HG03378 (cell line): ENCODE results near the gene RASGRF1.
A peak's percentile ranks its signal among the peaks of the same experiment; 100 is the strongest.

Experiments used
- ATAC-seq: cut with Tn5 transposase; IDR thresholded peaks from one replicate; pipeline ENCODE4 v1.9.1; 2021; ENCODE audit warnings: mild to moderate bottlenecking, moderate library complexity; ENCODE audit not compliant: unreplicated experiment

RASGRF1 gene

DNA sequence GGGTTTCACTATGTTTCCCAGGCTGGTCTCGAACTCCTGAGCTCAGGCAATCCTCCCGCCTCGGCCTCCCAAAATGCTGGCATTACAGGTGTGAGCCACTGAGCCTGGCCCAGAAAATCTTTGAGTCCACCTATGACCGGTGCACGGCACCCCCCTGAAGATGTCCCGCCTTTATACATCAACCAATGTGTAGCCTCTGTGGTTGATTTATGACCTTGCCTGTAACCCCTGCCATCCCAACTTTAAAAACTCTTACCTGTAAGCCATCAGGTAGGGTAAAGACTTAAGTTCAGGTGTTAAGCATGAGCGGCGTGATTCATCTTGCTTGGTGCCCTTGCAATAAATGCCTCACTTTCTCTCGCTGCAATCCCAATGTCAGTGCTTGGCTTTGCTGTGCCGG lies 131.2 kb downstream of the RASGRF1 start:
- ATAC-seq, result no peak

DNA sequence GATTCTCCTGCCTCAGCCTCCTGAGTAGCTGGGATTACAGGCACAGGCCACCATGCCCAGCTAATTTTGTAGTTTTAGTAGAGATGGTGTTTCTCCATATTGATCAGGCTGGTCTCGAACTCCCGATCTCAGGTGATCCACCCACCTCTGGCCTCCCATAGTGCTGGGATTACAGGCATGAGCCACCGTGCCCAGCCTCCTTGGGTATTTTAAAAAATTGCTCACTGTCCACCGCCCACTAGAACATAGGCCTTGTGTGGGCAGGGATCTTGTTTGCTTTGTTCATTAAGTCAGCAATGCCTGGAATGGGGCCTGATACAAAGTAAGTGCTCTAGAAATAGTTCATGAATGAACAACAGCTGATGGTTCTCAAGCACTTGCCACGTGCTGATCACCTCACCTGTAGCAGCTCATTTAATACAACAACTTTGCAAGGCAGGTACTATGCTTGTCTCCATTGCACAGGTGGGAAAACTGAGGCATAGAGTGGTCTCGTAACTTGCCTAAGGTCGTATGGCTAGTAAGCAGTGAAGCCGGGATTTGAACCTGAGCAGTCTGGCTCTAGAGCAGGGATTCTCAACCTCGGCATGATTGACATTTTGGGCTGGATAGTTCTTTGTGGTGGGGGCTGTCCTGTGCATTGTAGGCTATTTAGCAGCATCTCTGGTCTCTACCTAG lies 133.0 kb downstream of the RASGRF1 start:
- ATAC-seq, result no peak

DNA sequence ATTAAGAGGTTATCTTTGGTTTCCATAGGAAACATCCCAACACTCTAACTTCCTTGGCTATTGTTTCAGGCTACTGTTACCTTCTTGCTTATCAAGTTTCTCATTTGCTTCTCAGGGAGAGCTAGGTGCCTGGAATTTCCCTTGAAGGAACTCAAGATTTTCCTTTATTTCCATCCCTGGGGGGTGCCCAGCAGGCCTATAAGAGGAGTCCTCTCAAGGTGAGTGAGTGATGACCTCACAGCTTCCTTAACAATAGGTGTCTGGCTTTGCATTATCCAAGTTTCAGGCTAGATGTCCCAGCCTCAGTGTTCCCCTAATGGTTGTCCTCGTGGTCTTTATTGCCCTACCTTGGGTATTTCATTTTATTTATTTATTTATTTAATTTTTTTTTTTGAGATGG lies 133.6 kb downstream of the RASGRF1 start:
- ATAC-seq, result no peak

DNA sequence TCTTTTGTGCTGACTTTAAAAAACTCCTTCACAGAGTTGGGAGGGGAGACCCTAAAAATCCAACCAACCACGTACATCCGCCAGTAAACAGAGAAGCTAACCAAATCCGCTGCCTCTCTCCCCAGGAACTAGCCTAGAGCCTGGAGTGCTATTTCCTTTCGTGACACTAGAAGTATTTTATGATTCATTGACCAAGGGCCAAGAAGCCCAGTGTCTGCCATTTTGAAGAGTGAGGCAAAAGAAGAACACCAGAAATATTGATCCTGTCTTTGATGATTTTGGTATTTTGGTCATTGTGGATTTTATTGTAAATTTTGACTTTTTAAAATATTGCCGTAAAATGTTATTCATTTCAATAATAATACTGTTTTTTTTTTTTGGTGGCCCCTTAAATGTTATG lies 135.2 kb downstream of the RASGRF1 start:
- no peak for ATAC-seq

DNA sequence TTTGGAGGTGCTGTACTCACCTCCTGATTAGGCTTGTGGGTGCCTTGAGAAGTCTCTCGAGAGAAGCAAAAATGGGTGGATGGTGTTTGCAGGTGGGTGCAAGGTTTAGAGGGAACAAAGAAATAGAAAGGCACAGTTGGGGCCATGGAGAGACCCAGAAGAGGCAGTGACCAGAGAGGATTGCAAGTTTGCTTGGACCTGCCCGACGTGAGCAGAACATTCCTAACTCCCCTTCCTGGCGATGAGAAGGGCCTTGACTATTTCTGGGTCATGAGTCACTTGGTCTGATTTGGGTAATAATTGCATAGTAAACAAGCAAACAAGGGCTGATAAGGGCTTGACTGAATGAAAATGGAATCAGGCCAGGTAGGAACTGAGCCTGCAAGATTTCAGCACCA lies 138.7 kb downstream of the RASGRF1 start:
- no peak for ATAC-seq

DNA sequence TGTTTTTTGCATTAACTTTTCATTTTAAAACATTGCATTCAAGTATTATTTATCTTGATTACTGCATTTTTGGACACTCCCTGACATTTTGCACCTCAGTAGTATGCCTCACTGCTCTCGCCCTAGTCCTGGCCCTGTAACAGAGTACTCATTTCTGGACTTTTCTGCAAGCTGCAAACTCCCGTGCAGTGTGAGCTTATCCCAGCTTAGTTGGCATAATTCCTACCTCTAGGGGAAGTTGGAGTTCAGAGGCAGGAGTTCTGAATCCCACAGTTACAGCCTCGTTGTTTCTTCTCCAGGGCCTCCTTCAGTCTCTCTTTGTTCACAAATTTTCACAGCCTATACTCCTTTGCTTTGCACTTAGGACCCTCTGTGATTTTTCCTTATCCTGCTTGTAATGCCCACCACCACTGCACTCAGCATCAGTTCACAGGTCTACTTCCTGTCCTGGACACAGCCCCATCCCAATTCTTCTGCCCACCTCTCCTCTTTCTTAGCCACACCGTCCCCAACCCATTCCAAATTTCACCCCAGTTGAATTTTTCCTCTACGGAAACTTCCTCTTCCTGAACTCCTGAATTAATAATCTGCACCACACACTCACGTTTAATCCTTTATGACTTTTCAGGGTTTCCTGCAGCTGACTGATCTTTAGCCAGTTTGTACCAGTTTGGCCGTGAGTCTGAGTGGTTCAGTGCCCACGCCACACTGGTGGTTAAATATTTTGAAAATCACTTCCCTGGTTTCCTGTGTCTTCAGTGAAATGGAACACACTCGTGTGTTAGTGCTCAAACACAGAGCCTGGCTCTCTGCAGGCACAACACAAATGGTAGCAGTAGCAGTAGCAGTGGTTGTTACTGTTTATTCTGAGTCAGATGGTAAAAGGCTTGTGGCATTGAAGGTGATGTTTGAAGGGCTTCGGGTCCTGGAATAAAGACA lies 139.4 kb downstream of the RASGRF1 start:
- no peak for ATAC-seq

DNA sequence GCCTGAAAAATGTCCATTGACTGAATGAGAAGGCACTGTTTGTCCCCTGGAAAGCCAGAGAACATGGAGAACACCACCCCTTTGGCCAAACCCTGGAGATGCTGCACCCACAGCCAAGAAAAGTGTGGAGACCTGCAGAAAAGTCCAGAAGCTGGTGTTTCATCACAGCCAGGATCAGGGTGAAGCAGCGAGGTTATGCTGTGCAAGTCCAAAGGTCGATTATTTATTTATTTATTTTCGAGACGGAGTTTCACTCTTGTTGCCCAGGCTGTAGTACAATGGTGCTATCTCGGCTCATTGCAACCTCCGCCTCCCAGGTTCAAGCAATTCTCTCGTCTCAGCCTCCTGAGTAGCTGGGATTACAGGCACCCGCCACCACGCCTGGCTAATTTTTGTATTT lies 140.2 kb downstream of the RASGRF1 start:
- ATAC-seq, result no peak

DNA sequence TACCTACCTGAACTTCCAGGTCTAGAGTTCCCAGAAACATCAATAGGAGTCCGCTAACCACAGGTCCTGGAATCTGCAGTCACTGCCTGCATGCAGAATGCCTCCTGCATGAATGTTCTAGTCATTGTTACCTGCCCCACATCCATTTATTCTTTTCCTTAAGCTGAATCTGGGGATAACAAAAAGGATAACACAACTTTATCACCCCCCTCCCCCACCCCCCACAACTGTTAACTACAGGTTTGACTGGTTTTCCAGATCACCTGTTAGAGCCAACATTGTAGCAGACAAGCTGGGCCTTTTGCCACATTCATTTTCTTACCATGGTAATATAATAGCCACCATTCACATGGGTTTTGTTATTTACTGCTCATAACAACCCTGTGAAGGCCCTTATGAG lies 141.1 kb downstream of the RASGRF1 start:
- ATAC-seq, result no peak

DNA sequence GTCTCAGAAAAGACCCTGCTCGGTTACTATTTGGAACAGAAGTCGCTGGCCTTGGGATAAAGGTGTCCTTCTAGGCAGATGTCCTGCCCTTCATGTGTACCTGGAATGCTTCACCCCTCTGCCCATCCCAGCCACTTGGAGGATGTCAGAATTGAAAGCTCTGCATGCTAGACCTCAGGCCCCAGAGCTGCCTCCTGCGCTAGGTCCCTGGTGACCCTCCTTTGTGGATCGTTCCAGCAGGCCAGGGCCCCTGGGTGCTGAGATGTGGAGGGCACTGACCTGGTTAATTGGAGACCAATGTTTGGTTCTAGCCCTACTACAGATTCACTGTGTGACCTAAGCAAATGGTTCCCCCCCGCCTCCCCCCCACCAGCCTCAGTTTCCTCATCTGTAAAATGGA lies 143.1 kb downstream of the RASGRF1 start:
- no peak for ATAC-seq

DNA sequence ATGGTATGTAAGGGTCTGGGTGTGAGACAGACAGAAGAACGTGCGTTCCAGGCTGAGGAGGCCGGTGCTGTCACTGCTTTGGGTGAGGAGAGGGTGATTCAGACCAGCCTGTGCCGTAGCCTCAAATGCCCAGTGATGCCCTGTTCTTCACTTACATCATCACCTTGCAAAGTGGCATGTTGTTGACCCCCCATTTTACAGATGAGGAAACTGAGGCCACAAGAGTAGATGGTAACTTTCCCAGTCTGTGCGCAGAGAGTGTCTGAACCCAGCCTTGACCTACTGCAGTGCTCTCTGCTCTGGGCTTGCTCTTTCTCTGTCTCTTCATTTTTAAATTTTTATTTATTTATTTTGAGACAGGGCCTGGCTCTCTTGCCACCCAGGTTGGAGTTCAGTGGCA lies 144.1 kb downstream of the RASGRF1 start:
- no peak for ATAC-seq

DNA sequence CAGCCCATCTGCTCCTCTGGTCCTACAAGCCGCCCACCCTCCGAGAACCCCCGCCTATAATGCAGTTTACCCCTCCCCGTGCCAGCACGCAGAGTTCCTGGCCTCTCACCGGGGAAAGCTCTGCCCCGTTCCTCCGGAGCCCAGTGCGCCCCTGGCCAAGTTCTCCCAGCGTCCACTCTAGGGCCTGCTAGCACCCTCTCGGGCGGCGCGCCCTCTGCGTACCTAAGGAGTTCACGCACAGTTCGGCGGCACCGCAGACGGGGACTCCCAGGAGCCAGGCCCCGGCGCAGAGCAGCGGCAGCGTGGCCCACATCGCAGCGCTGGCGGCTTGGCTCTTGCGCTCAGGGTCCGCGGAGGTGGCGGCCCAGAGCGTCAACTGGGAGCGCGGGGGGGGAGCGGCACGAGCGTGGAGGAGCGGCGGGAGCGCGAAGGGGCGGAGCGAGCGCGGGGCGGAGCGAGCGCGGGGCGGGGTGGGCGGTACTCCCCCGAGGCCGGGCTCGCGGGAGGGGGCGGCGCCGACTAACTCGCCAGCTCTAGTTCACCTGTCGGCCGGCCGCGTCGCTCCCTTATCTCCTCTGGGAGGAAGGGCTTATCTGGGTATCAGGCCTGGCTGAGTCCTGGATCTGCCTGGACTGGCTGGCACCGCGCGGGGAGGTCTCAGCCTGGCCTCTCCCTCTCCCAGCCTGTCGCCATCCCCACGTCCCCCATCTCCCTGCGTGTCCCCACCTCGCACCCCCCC lies 145.7 kb downstream of the RASGRF1 start, which contains the start of gene CTSH:
Gene CTSH, minus strand, starts transcription at position 378 of the 739 bp plus-strand sequence. Its CDS starts 65 bp downstream, at position 313.
- ATAC-seq, result no peak

DNA sequence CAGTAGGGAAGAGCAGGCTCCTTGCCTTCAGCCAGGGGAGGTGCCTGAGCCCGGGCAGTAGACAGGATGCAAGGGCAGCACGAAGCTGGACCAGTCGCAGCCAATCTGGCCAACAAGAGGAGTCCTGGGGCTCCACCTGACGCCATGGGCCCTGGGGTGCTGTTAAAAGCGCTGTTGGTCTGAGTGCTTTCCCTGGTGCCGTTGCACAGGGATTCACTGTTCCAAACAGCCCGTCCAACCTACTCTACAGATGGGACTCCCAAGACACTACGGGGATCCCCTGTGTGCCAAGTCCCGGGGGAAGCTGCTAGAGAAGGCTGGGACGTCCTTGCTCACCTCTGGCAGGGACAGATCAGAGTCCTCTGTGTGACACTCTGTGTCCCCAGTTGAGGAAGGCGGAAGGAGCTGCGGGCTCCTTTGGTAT lies 146.4 kb downstream of the RASGRF1 start:
- ATAC-seq, result no peak

DNA sequence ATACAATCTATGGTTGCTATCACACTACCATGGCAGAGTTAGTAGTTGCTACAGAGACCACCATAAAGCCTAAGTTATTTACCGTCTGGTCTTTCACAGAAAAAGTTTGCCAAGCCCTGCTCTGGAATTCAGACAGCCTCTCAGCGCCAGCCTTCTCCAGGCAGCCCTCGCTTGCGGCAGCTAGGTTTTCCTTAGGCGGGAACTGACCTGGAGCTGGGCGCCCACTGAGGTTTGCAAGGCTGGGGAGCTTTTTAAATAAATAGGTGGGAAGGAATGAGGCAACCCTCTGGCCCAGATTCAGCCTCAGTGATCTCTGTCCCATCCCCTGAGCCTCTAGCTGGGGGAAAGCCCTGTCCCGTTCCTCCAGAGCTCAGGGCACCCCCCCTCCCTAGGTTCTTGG lies 146.9 kb downstream of the RASGRF1 start:
- no peak for ATAC-seq

DNA sequence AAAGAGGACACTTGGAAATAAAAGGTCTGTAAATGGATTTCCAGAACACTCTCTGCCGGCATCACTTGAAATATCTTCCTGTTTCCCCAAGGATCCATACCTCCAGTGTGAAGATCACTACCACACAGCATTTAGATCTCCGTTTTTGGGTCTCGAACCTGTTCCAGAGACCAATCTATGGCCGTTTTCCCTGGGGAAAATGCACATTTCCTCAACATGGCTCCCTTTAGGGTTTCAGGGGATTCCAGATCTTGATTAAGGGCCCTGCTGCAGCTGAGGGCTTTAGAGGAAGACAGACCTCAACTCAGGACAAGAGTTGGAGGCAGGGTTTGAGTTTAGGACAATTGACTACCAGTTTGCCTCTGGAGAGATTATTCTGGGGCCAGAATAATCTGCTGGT lies 147.8 kb downstream of the RASGRF1 start:
- ATAC-seq, result no peak

DNA sequence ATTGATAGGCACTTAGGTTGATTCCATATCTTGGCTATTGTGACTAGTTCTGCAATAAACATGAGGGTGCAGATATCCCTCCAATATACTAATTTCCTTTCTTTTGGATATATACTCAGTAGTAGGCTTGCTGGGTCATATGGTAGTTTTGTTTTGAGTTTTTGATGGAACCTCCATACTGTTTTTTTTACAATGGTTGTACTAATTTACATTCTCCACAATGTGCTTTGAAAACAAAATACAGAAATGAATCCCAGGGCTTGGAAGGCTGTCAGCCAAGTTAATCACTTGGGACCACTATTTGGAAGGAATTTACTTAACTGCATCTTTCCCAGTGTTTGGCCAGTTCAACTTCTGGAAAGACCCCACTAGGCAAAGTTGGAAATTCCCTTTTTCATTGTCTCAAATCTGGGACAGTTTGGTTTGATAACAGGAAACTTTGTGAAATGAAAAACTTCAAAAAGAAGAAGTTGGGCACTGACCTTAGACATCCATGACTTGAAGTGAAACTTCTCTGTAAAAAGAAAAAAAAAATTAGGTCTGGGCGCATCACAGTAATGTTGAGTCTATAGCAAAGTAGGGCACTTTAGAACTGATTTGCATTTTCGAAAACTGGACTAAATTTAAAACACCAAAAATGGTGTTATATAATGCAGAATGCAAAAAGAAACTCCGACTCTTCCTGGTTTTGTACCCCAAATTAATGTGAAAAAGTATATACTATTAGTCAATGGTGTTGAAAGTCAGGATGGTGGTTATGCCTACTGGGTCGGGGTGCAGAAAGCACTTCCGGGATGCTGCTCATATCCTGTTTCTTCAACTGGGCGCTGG lies 151.7 kb downstream of the RASGRF1 start:
- ATAC-seq, result peak; percentile 71

DNA sequence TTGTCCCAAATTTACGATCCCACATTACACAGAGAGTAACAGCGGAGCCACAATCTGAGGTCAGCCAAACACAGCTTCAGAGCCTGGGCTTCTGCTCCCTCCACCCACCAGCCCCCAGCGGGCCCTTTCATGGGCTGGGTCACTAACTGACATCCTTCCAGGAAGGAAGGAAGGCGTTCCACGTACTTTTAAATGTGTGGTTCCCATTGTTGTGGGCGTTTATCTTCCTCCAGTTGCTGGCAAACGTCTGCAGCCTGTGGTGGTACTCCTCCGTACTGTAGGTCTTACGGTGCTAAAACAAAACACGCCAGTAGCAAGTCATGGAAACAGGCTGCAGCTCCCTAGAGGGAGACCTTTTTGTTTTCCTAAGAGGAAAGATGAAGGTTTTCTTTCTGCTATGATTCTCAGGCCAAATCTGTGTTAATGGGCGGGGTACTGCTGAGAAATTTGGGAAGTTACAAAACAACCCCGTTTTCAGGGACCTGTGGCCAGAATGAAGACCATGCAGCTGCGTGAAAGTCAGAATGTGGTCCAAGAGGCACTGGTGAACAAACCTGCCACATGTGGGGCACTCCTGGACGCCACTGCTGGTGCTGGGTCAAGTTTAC lies 153.3 kb downstream of the RASGRF1 start:
- ATAC-seq, result no peak

DNA sequence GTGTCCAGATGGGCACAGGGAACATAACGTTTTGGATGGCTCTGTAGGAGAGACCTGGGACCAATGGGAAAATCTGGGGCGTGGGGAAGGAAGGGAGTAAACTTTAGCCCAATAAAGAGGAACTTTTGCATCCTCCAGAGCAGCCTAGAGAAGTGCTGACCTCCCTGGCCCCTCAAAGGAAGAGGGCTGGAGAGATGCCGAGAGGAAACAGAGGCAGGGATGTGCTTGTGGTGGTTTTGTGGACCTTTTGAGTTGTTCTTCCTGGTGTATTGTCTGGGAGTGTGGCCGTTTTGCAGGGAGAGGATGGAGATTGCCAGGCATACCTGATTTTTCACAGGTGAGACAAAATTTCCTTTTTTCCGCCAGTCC lies 155.9 kb downstream of the RASGRF1 start:
- no peak for ATAC-seq

DNA sequence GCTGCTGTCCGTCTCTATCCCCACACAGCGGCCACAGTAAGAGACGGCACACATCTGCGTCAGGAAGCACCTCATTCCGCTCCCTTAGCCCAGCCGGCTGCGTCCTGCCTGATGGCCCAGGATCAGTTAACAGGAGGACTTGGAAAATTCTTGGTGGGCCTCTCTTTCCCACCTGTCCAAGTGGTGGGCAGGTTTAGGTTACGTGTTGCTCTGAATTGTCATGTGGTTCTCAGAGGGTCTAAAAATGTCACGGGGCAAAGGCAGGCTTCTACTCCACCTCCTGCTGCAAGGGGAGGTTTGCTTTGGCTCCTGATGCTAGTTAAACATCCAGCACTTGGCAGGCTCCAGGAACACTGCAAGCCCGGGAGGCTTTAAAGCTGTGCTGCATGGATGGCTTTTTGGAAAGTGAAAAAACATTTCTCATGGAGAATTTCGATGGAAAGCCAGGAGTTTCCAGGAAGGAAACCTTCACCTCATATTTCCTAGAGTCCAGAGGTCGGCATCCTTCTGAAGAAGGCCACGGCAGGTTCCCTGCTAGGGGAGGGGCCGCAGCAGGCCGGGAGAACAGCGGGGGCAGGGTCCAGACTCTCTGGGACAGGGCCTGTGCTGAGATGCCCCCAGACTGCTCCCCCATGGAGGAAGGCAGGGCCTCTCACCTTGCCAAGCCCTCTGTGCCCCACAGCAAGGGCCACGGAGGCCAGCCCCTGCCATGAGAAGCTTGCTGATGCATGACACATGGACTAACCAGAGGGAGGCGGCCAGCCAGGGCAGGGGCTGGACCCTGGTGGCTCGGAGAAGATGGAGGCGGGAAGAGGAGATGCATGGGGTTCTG lies 156.5 kb downstream of the RASGRF1 start:
- ATAC-seq, result no peak

DNA sequence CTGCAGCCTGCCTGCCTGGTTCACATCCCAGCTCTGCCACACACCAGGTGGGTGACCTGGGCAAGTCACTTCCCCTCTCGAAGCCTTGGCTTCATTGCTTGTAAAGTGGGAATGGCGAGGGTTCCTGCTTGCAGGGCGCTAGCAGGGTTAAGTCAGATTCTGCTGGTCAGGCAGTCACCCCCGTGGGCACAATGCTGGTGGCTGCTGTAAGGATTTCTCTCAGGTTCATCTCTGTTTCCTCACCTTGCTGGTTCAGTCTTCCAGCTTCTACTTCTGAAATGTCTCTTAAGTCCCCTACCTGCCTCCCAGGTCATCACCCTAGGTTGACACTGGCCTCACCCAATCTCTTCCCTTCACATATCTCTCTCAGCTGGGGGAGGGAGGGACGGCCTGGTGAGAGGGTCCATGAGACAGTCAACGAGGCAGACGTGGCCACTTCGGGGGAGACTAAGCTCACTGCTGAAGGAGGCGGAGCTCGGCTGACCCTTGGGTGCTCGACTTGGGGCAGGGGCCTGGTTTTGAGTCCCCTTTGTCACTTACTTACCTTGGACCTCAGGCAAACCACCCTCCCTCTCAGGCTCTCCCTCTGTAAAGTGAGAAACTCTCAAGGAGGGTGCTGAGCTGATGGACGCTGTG lies 157.3 kb downstream of the RASGRF1 start:
- ATAC-seq, result no peak
